ENCODE data around the gene ARL13A.
"Not testable (repeated sequence)": the region's sequence is repeated elsewhere in the genome, so short reads cannot be mapped to it uniquely, and the experiment has no call there.

ARL13A gene

GRCh38 chrX:100979881-100980607 is 10.5 kb downstream of the ARL13A start:
- H3K4me1 Mint-ChIP-seq, result no peaks in the 10 kb centered on the region
- TF ChIP-seq, protein P1, sequence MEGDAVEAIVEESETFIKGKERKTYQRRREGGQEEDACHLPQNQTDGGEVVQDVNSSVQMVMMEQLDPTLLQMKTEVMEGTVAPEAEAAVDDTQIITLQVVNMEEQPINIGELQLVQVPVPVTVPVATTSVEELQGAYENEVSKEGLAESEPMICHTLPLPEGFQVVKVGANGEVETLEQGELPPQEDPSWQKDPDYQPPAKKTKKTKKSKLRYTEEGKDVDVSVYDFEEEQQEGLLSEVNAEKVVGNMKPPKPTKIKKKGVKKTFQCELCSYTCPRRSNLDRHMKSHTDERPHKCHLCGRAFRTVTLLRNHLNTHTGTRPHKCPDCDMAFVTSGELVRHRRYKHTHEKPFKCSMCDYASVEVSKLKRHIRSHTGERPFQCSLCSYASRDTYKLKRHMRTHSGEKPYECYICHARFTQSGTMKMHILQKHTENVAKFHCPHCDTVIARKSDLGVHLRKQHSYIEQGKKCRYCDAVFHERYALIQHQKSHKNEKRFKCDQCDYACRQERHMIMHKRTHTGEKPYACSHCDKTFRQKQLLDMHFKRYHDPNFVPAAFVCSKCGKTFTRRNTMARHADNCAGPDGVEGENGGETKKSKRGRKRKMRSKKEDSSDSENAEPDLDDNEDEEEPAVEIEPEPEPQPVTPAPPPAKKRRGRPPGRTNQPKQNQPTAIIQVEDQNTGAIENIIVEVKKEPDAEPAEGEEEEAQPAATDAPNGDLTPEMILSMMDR (IDR thresholded peaks at IDR 0.05), result no peak
- peaks cover 55% of the 10 kb centered on the region for H3K9me3 Mint-ChIP-seq
- H3K4me3 Mint-ChIP-seq, result no peak overlapping the region
- no peak for DNase-seq
- H3K27ac Mint-ChIP-seq, result no peak overlapping the region
- no peaks in the 10 kb centered on the region for H3K36me3 Mint-ChIP-seq (ENCODE audit: low read depth)
- no peaks in the 10 kb centered on the region for H3K27me3 Mint-ChIP-seq (ENCODE audit: low read depth, poor library complexity)

DNA sequence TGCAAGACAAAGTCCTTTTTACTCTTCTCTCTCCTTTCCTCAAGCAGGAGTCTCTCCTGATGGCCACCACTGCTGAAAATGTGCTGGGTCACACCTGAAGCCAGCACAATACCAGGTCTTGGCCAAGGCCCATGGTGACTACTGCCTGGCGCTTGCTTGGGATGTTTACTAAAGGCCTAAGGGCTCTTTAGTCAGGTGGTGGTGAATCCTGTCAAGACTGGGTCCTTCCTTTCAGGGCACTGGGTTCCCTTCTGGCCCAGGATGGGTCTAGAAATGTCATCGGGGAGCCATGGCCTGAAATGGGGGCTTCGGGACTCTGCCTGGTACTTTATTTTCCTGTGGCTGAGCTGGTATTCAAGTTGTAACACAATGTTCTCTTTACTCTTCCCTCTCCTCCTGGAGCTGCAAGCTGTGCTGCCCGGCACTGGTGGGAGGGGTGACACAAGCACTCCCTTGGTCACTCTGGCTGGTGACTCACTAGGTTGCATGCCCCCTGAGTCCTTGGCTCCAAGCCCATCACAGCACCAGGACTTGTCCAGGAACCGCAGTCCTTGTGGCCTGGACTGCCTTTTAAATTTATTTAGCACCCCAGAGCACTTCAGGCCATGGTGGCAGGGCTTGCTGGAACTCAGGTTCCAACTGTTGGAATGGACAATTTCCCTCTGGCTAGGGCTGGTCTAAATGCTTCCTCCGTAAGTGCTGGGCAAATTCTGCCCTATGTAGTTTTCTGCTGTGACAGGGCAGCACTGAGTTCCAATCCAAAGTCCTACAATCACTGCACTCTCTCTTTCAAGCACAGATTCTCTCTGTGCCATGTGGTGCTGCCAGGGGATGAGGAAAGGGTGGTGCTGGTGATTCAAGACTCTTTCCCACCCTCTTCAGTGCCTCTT is 11.3 kb downstream of the ARL13A start:
- TF ChIP-seq, protein P1 (IDR thresholded peaks at IDR 0.05), result no peak
- no peak for DNase-seq
- Mint-ChIP-seq H3K27me3 (ENCODE audit: low read depth, poor library complexity) (no peaks in the 10 kb centered on the region), H3K4me1 (no peaks in the 10 kb centered on the region), H3K9me3 (peaks cover 56% of the 10 kb centered on the region), H3K4me3 (no peak overlapping the region), H3K36me3 (ENCODE audit: low read depth) (no peaks in the 10 kb centered on the region), H3K27ac (no peak overlapping the region)

GRCh38 chrX:100981498-100981845 is 12.0 kb downstream of the ARL13A start:
- H3K9me3 Mint-ChIP-seq, result peaks cover 49% of the 10 kb centered on the region

GRCh38 chrX:100984818-100985217 is 15.3 kb downstream of the ARL13A start:
- Mint-ChIP-seq H3K9me3 (peaks cover 35% of the 10 kb centered on the region), H3K36me3 (ENCODE audit: low read depth) (peaks cover 4% of the 10 kb centered on the region), H3K27ac (peak overlapping the region; percentile 2), H3K27me3 (ENCODE audit: low read depth, poor library complexity) (no peaks in the 10 kb centered on the region), H3K4me3 (no peak overlapping the region), H3K4me1 (no peaks in the 10 kb centered on the region)
- TF ChIP-seq, protein P1 (IDR thresholded peaks at IDR 0.05), result no peak
- no peak for DNase-seq

More at GRCh38 chrX:100981498-100981845, 12.0 kb downstream of the ARL13A start:
- H3K4me1 Mint-ChIP-seq; DNase-seq; H3K27ac Mint-ChIP-seq; H3K27me3 Mint-ChIP-seq (ENCODE audit: low read depth, poor library complexity); H3K36me3 Mint-ChIP-seq (ENCODE audit: low read depth); H3K4me3 Mint-ChIP-seq: not testable (repeated sequence)

GRCh38 chrX:100990139-100990538 is 20.6 kb downstream of the ARL13A start:
- no peak overlapping the region for H3K4me3 Mint-ChIP-seq
- DNase-seq, result no peak
- H3K27me3 Mint-ChIP-seq (ENCODE audit: low read depth, poor library complexity), result peaks cover 4% of the 10 kb centered on the region
- no peak overlapping the region for H3K27ac Mint-ChIP-seq
- TF ChIP-seq, protein P1 (IDR thresholded peaks at IDR 0.05), result no peak
- H3K4me1 Mint-ChIP-seq, result no peaks in the 10 kb centered on the region
- peaks cover 36% of the 10 kb centered on the region for H3K9me3 Mint-ChIP-seq
- peaks cover 4% of the 10 kb centered on the region for H3K36me3 Mint-ChIP-seq (ENCODE audit: low read depth)

Data from nephron progenitor cell (in vitro differentiated cells).